Sigmoid colon (tissue), 7 donors: Measurements from ENCODE around the gene DACT3. TPM values are rescaled to one million over a fixed set of nuclear protein-coding genes. Genes with fewer than 3 reads are reported as not detected.

Experiments
- DNase-seq: peaks from one replicate; pipeline ENCODE4 v3.0.0-alpha.2; 2019
- H3K27ac ChIP-seq, 4 donors: fragments of 200-600 bp; sonication (generic); one replicate each; pipeline ENCODE4 v1.5.1; 2016 to 2019; ENCODE audit warnings: mild to moderate bottlenecking in 1 of 4
- H3K27me3 ChIP-seq, 3 donors: fragments of 200-600 bp; sonication (generic); one replicate each; pipeline ENCODE4 v1.5.1; 2019; ENCODE audit warnings: mild to moderate bottlenecking in 1 of 3
- H3K36me3 ChIP-seq, 4 donors: fragments of 200-600 bp; sonication (generic); one replicate each; pipeline ENCODE4 v1.5.1; 2016 to 2019
- H3K4me1 ChIP-seq, 4 donors: fragments of 200-600 bp; sonication (generic); one replicate each; pipeline ENCODE4 v1.5.1; 2017 to 2019
- H3K4me3 ChIP-seq, 4 donors: fragments of 200-600 bp; sonication (generic); one replicate each; pipeline ENCODE4 v1.5.1; 2017 to 2019; ENCODE audit warnings: mild to moderate bottlenecking in 2 of 4, moderate library complexity in 1 of 4
- H3K9me3 ChIP-seq, 4 donors: fragments of 200-600 bp in 3 of 4; sonication (generic) in 3 of 4; one replicate each; pipeline versions ENCODE4 v1.5.1 to v1.6.1; 2013 to 2019
- EP300 ChIP-seq, 4 donors: sonication (generic); formaldehyde crosslinking; IDR thresholded peaks; one replicate each; pipeline ENCODE4 v1.6.1; 2017; ENCODE audit warnings: antibody characterized with exemption in 4 of 4
- POLR2A ChIP-seq, 2 donors: fragments of 450-650 bp; IDR thresholded peaks; one replicate each; pipeline ENCODE4 v1.6.1; 2016; ENCODE audit warnings: antibody characterized with exemption in 2 of 2, mild to moderate bottlenecking in 2 of 2, moderate library complexity in 2 of 2
- POLR2AphosphoS5 ChIP-seq, 4 donors: sonication (generic); formaldehyde crosslinking; IDR thresholded peaks; one replicate each; pipeline ENCODE4 v1.6.1; 2017; ENCODE audit warnings: antibody characterized with exemption in 4 of 4
- WGBS, 2 donors: extraction: QIAGEN DNeasy Blood & Tissue Kit; methylation state at CpG; one replicate each; pipeline ENCODE4 v1.1.7; 2013; 5-methylcytosine and 5-hydroxymethylcytosine counted together
- intact Hi-C: fragments of 100-400 bp; cut with DNase I; formaldehyde crosslinking; loops from one replicate; pipeline ENCODE4 v1.15.1; 2023
- polyA plus RNA-seq, 3 donors: library from polyadenylated mRNA; stranded (reverse); fragments of 200-250 nt; gene quantifications; one replicate each; pipeline ENCODE4 v1.2.3, GENCODE V29; 2013
- total RNA-seq, 4 donors: library from RNA; depleted of rRNA; stranded (reverse); fragments of >200 nt; gene quantifications; one replicate each; pipeline ENCODE4 v1.1.0, GENCODE V29; 2016
- TF ChIP-seq, protein P1 (sequence below), 4 experiments: fragments of 450-650 bp in 3 of 4; fragments of 200-600 bp in 1 of 4; IDR thresholded peaks; one replicate each; pipeline ENCODE4 v1.5.1; 2016 to 2019; ENCODE audit warnings: antibody characterized with exemption in 4 of 4, mild to moderate bottlenecking in 3 of 4, moderate library complexity in 2 of 4
- donor health status: healthy with polysubstance abuse.
- donor health status: Bipolar disorder and iron deficiency.
- donor health status: healthy.

DACT3 gene
- total and polyA plus RNA-seq, 7 donors = 0.46 to 87.2 (median 23.7) TPM

GRCh38 chr19:46654621-46655152 lies 6.3 kb downstream of the DACT3 start:
- Histone ChIP-seq H3K4me1 (peaks cover 0 to 60% (median 50%) of the 10 kb centered on the region in 4 donors), H3K9me3 (no peaks in the 10 kb centered on the region), H3K4me3 (peak overlapping the region; percentile 2 to 27 (median 12)), H3K27ac (peak overlapping the region; percentile 81 to 99 (median 83)), H3K36me3 (peaks cover 0 to 21% (median 5%) of the 10 kb centered on the region in 4 donors), H3K27me3 (peaks cover 0 to 3% (median 0%) of the 10 kb centered on the region in 3 donors)
- intact Hi-C loops = no loop called here
- 34 to 47% methylated on average over 16 of the region's 16 CpGs for WGBS, 2 donors
- DNase-seq = peak; percentile 80
- peak; percentile 23 to 67 (median 58) for TF ChIP-seq POLR2AphosphoS5 (IDR thresholded peaks at IDR 0.05)
- TF ChIP-seq POLR2A (IDR thresholded peaks at IDR 0.05) = peak in 1 of 2 donors; percentile 21
- no peak for TF ChIP-seq EP300 (IDR thresholded peaks at IDR 0.05)

GRCh38 chr19:46650445-46650844 lies 10.5 kb downstream of the DACT3 start:
- Histone ChIP-seq H3K27me3 (peaks cover 0 to 3% (median 0%) of the 10 kb centered on the region in 3 donors), H3K27ac (peak overlapping the region in 2 of 4 donors; percentile 30 to 37), H3K36me3 (peaks cover 0 to 24% (median 9%) of the 10 kb centered on the region in 4 donors), H3K4me3 (no peak overlapping the region), H3K9me3 (no peaks in the 10 kb centered on the region), H3K4me1 (peaks cover 0 to 34% (median 30%) of the 10 kb centered on the region in 4 donors)
- intact Hi-C loops = no loop called here
- TF ChIP-seq POLR2AphosphoS5 (IDR thresholded peaks at IDR 0.05) = no peak
- no peak for TF ChIP-seq POLR2A (IDR thresholded peaks at IDR 0.05)
- no peak for TF ChIP-seq EP300 (IDR thresholded peaks at IDR 0.05)
- TF ChIP-seq, protein P1, sequence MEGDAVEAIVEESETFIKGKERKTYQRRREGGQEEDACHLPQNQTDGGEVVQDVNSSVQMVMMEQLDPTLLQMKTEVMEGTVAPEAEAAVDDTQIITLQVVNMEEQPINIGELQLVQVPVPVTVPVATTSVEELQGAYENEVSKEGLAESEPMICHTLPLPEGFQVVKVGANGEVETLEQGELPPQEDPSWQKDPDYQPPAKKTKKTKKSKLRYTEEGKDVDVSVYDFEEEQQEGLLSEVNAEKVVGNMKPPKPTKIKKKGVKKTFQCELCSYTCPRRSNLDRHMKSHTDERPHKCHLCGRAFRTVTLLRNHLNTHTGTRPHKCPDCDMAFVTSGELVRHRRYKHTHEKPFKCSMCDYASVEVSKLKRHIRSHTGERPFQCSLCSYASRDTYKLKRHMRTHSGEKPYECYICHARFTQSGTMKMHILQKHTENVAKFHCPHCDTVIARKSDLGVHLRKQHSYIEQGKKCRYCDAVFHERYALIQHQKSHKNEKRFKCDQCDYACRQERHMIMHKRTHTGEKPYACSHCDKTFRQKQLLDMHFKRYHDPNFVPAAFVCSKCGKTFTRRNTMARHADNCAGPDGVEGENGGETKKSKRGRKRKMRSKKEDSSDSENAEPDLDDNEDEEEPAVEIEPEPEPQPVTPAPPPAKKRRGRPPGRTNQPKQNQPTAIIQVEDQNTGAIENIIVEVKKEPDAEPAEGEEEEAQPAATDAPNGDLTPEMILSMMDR (IDR thresholded peaks at IDR 0.05) = no peak
- DNase-seq = no peak
- 78 to 86% methylated on average over 7 of the region's 7 CpGs for WGBS, 2 donors

- peaks cover 0 to 33% (median 31%) of the 10 kb centered on the region in 4 donors for H3K4me1 ChIP-seq
- no peaks in the 10 kb centered on the region for H3K9me3 ChIP-seq
- peaks cover 0 to 3% (median 0%) of the 10 kb centered on the region in 3 donors for H3K27me3 ChIP-seq
- H3K36me3 ChIP-seq = peaks cover 0 to 24% (median 9%) of the 10 kb centered on the region in 4 donors
- no peak for DNase-seq
- 32 to 50% methylated on average over 144 of the region's 144 CpGs for WGBS, 2 donors
- intact Hi-C loops = no loop called here
- TF ChIP-seq POLR2A (IDR thresholded peaks at IDR 0.05) = no peak
- no peak for TF ChIP-seq EP300 (IDR thresholded peaks at IDR 0.05)
- TF ChIP-seq, protein P1 (IDR thresholded peaks at IDR 0.05) = no peak
- no peak for TF ChIP-seq POLR2AphosphoS5 (IDR thresholded peaks at IDR 0.05)
- H3K4me3 ChIP-seq = no peak overlapping the region
- peak overlapping the region in 2 of 4 donors; percentile 37 to 39 for H3K27ac ChIP-seq
Observed at GRCh38 chr19:46648961-46649960, 11.7 kb downstream of the DACT3 start.

DNA sequence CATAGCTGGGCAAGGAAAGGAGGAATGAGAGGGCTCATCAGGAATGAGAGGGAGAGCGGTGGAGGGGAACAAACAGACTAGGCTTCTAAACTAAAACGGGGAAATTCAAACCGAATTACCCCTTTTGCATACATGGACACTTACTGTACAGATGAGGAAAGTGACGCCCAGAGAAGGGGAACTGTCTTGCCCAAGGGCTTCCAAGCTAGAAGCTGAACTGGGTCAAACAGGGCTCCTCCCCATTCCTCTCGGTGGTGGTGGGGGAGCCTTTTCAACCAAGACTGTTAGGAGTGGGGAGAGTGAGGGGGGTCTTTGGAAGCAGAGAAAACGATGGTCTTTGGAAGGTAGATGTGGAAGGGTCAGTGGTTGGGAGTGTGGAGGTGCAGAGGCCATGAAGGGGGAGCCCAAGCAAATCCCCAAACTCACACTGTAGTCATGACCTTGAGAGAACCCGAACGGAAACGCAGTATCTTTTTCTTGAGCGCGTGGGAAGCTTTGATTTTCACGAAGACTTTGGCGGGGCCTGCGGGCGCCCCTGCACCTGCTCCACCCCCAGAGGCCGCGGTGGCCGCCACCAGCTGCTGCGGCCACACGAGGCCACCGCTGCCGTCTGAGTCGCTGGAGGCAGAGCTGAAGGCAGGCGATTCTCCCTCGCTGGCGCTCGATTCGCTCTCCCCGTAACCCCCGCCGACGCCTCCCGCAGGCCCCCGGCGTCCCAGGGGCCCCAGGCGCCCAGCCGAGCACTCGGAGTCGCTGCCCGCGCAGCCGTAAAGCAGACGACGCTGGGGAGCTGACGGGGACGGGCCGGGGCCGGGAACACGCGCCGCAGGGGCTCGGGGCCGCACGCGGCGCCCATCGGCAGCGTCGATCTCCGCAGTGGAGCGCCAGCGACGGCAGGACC lies 12.7 kb downstream of the DACT3 start:
- peaks cover 0 to 25% (median 22%) of the 10 kb centered on the region in 4 donors for H3K4me1 ChIP-seq
- intact Hi-C loops = no loop called here
- WGBS, 2 donors = 33 to 46% methylated on average over 63 of the region's 63 CpGs
- H3K27ac ChIP-seq = peak overlapping the region in 3 of 4 donors; percentile 27 to 39 (median 27)
- peaks cover 0 to 3% (median 0%) of the 10 kb centered on the region in 3 donors for H3K27me3 ChIP-seq
- no peaks in the 10 kb centered on the region for H3K9me3 ChIP-seq
- H3K4me3 ChIP-seq = no peak overlapping the region
- TF ChIP-seq EP300 (IDR thresholded peaks at IDR 0.05) = no peak
- TF ChIP-seq POLR2AphosphoS5 (IDR thresholded peaks at IDR 0.05) = peak in 1 of 4 donors; percentile 6
- TF ChIP-seq, protein P1 (IDR thresholded peaks at IDR 0.05) = no peak
- no peak for DNase-seq
- H3K36me3 ChIP-seq = peaks cover 0 to 24% (median 9%) of the 10 kb centered on the region in 4 donors
